ENCODE results near the gene CCP110.
A peak's percentile ranks its signal among the peaks of the same experiment; 100 is the strongest.

CCP110 gene

GRCh38 chr16:19523559-19524355, at the start of gene CCP110:
CCP110 (plus strand) TSS chr16:19523942; CDS start chr16:19527882, 3,940 bp downstream.
- peak; percentile 89 for DNase-seq (ENCODE audit: low read depth)
- no peak for TF ChIP-seq CTCF (IDR thresholded peaks at IDR 0.05; ENCODE audit: low read depth, low read length, missing control alignments)
- peak within 1 kb of the TSS; percentile 78 for H3K4me3 ChIP-seq (ENCODE audit: low read depth, low read length)

- DNase-seq (ENCODE audit: low read depth), result no peak
- no peak overlapping the region for H3K4me3 ChIP-seq (ENCODE audit: low read depth, low read length)
- TF ChIP-seq CTCF (IDR thresholded peaks at IDR 0.05; ENCODE audit: low read depth, low read length, missing control alignments), result no peak
Measured at GRCh38 chr16:19474617-19475016, 49.1 kb upstream of the CCP110 start.

- H3K4me3 ChIP-seq (ENCODE audit: low read depth, low read length), result no peak overlapping the region
- DNase-seq (ENCODE audit: low read depth), result no peak
- no peak for TF ChIP-seq CTCF (IDR thresholded peaks at IDR 0.05; ENCODE audit: low read depth, low read length, missing control alignments)
Measured at GRCh38 chr16:19478505-19478904, 45.2 kb upstream of the CCP110 start.

GRCh38 chr16:19479302-19479721, 44.4 kb upstream of the CCP110 start:
- H3K4me3 ChIP-seq (ENCODE audit: low read depth, low read length), result no peak overlapping the region
- DNase-seq (ENCODE audit: low read depth), result no peak
- TF ChIP-seq CTCF (IDR thresholded peaks at IDR 0.05; ENCODE audit: low read depth, low read length, missing control alignments), result no peak

- H3K4me3 ChIP-seq (ENCODE audit: low read depth, low read length), result no peak overlapping the region
- DNase-seq (ENCODE audit: low read depth), result no peak
- TF ChIP-seq CTCF (IDR thresholded peaks at IDR 0.05; ENCODE audit: low read depth, low read length, missing control alignments), result no peak
Measured at GRCh38 chr16:19481296-19481695, 42.4 kb upstream of the CCP110 start.

- no peak for DNase-seq (ENCODE audit: low read depth)
- no peak for TF ChIP-seq CTCF (IDR thresholded peaks at IDR 0.05; ENCODE audit: low read depth, low read length, missing control alignments)
- H3K4me3 ChIP-seq (ENCODE audit: low read depth, low read length), result no peak overlapping the region
Measured at GRCh38 chr16:19481769-19482168, 42.0 kb upstream of the CCP110 start.

GRCh38 chr16:19482291-19482690, 41.5 kb upstream of the CCP110 start:
- no peak overlapping the region for H3K4me3 ChIP-seq (ENCODE audit: low read depth, low read length)
- no peak for DNase-seq (ENCODE audit: low read depth)
- no peak for TF ChIP-seq CTCF (IDR thresholded peaks at IDR 0.05; ENCODE audit: low read depth, low read length, missing control alignments)

Measured in GM12864 (cell line).